ENCODE measurements around the gene TBC1D2B. TPM values are rescaled to one million over a fixed set of nuclear protein-coding genes. Genes with fewer than 3 reads are reported as not detected.

The TBC1D2B gene
- polyA plus RNA-seq, 1 donor (not counting 4 experiments of a cell fraction or from before 2014, with no cell fraction given): 27.0 TPM

DNA sequence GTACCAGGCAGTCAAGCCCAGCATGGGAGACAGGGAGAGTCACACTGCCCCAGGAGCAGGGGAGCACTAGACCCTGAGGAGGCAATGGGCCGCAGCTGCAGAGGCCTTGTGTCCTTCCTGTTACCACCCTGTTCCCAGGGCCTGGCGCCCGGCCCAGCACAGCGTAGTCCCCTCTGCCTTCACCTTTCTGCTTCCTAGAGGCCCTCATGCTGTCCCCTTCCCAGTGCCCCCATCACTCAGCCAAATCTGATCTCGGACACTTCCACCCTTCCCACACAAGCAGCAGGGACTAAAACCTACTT is 6.9 kb upstream of the TBC1D2B start:
- DNase-seq (ENCODE audit: low read depth, low spot score) (no peak), FAIRE-seq (no peak)
- dilution Hi-C loops (cut with MboI; ENCODE audit: extremely low pct_ligation_motif_present, low sequenced_read_pairs): no loop called here
- Histone ChIP-seq H3K36me3 (ENCODE audit: control insufficient read depth in 2 of 2, extremely low read depth in 1 of 2, insufficient read depth in 2 of 2, low read length in 2 of 2) (no peaks in the 10 kb centered on the region), H3K4me1 (ENCODE audit: control insufficient read depth, extremely low read depth, insufficient read depth, low read length) (no peaks in the 10 kb centered on the region), H3K9me1 (ENCODE audit: control insufficient read depth, extremely low read depth, insufficient read depth, low read length) (no peaks in the 10 kb centered on the region), H3K4me2 (ENCODE audit: control insufficient read depth, extremely low read depth, insufficient read depth, low read depth, low read length) (no peak overlapping the region), H3K9ac (ENCODE audit: control insufficient read depth, extremely low read depth, insufficient read depth, low read length) (no peak overlapping the region), H4K20me1 (ENCODE audit: control insufficient read depth, extremely low read depth, insufficient read depth, low read length) (no peaks in the 10 kb centered on the region), H2AFZ (ENCODE audit: control insufficient read depth, low read length) (no peak overlapping the region), H3K9me3 (ENCODE audit: control insufficient read depth, low read depth, low read length) (no peaks in the 10 kb centered on the region), H3K4me3 (ENCODE audit: control insufficient read depth in 2 of 3, extremely low read depth in 1 of 3, insufficient read depth in 2 of 3, low read depth in 1 of 3, low read length in 3 of 3) (no peak overlapping the region), H3K27ac (ENCODE audit: control insufficient read depth, insufficient read depth, low read length) (no peak overlapping the region), H3K79me2 (ENCODE audit: control insufficient read depth, insufficient read depth, low read length) (no peaks in the 10 kb centered on the region), H3K27me3 (ENCODE audit: control insufficient read depth, extremely low read depth, insufficient read depth, low read length) (no peaks in the 10 kb centered on the region)
- TF ChIP-seq CTCF (optimal IDR thresholded peaks at IDR 0.05 in 1 of 3, IDR thresholded peaks at IDR 0.05 in 1 of 3, conservative IDR thresholded peaks at IDR 0.05 in 1 of 3; ENCODE audit: extremely low read depth in 1 of 3, insufficient read depth in 2 of 3, low read length in 3 of 3) (no peak), EZH2 (IDR thresholded peaks at IDR 0.05; ENCODE audit: low read length) (no peak)

- no peaks in the 10 kb centered on the region for H4K20me1 ChIP-seq (ENCODE audit: control insufficient read depth, extremely low read depth, insufficient read depth, low read length)
- no peak overlapping the region for H2AFZ ChIP-seq (ENCODE audit: control insufficient read depth, low read length)
- dilution Hi-C loops (cut with MboI; ENCODE audit: extremely low pct_ligation_motif_present, low sequenced_read_pairs): no loop called here
- no peak overlapping the region for H3K27ac ChIP-seq (ENCODE audit: control insufficient read depth, insufficient read depth, low read length)
- no peak overlapping the region for H3K4me3 ChIP-seq (ENCODE audit: control insufficient read depth in 2 of 3, extremely low read depth in 1 of 3, insufficient read depth in 2 of 3, low read depth in 1 of 3, low read length in 3 of 3)
- no peaks in the 10 kb centered on the region for H3K36me3 ChIP-seq (ENCODE audit: control insufficient read depth in 2 of 2, extremely low read depth in 1 of 2, insufficient read depth in 2 of 2, low read length in 2 of 2)
- H3K79me2 ChIP-seq (ENCODE audit: control insufficient read depth, insufficient read depth, low read length): no peaks in the 10 kb centered on the region
- H3K27me3 ChIP-seq (ENCODE audit: control insufficient read depth, extremely low read depth, insufficient read depth, low read length): no peaks in the 10 kb centered on the region
- TF ChIP-seq EZH2 (IDR thresholded peaks at IDR 0.05; ENCODE audit: low read length) (no peak), CTCF (optimal IDR thresholded peaks at IDR 0.05 in 1 of 3, IDR thresholded peaks at IDR 0.05 in 1 of 3, conservative IDR thresholded peaks at IDR 0.05 in 1 of 3; ENCODE audit: extremely low read depth in 1 of 3, insufficient read depth in 2 of 3, low read length in 3 of 3) (no peak)
- DNase-seq (ENCODE audit: low read depth, low spot score): no peak
- no peaks in the 10 kb centered on the region for H3K9me1 ChIP-seq (ENCODE audit: control insufficient read depth, extremely low read depth, insufficient read depth, low read length)
- FAIRE-seq: no peak
- no peak overlapping the region for H3K9ac ChIP-seq (ENCODE audit: control insufficient read depth, extremely low read depth, insufficient read depth, low read length)
- no peaks in the 10 kb centered on the region for H3K4me1 ChIP-seq (ENCODE audit: control insufficient read depth, extremely low read depth, insufficient read depth, low read length)
- no peak overlapping the region for H3K4me2 ChIP-seq (ENCODE audit: control insufficient read depth, extremely low read depth, insufficient read depth, low read depth, low read length)
- no peaks in the 10 kb centered on the region for H3K9me3 ChIP-seq (ENCODE audit: control insufficient read depth, low read depth, low read length)
Measured at GRCh38 chr15:78083687-78084448, 6.4 kb upstream of the TBC1D2B start.

All from keratinocyte (primary cell).